HG03457 (cell line): ENCODE data around the gene VENTX.
"Not testable (repeated sequence)": the region's sequence is repeated elsewhere in the genome, so short reads cannot be mapped to it uniquely, and the experiment has no call there.

Experiments
- ATAC-seq: cut with Tn5 transposase; IDR thresholded peaks from one replicate; pipeline ENCODE4 v1.9.1; 2021; ENCODE audit warnings: moderate number of reproducible peaks; ENCODE audit not compliant: unreplicated experiment

Gene VENTX

GRCh38 chr10:133214468-133215410 is 22.9 kb upstream of the VENTX start:
- ATAC-seq = no peak

- no peak for ATAC-seq
Measured at GRCh38 chr10:133215586-133215985, 22.1 kb upstream of the VENTX start.

DNA sequence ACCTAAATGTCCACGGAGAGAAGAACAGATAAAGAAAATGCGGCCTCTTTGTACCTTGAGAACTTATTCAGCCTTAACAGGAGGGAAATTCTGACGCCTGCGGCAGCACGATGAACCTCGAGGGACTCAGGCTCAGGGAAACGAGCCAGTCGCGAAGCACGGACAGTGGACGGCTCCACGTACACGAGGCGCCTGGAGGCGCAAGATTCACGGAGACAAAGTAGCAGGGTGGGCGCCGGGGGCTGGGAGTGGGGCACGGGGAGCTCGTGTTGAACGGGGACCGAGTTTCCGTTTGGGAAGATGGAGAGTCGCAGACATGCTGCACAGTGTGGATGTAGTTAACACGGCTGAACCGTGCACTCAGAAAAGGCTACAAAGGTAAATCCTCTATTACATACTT is 20.9 kb upstream of the VENTX start:
- ATAC-seq = no peak

GRCh38 chr10:133217800-133218589 is 19.7 kb upstream of the VENTX start:
- no peak for ATAC-seq

- no peak for ATAC-seq
Measured at GRCh38 chr10:133218891-133219290, 18.8 kb upstream of the VENTX start.

GRCh38 chr10:133219782-133220181 is 17.9 kb upstream of the VENTX start:
- no peak for ATAC-seq

- no peak for ATAC-seq
Measured at GRCh38 chr10:133221331-133221730, 16.3 kb upstream of the VENTX start.

- ATAC-seq = not testable (repeated sequence)
Measured at GRCh38 chr10:133221756-133222155, 15.9 kb upstream of the VENTX start.

DNA sequence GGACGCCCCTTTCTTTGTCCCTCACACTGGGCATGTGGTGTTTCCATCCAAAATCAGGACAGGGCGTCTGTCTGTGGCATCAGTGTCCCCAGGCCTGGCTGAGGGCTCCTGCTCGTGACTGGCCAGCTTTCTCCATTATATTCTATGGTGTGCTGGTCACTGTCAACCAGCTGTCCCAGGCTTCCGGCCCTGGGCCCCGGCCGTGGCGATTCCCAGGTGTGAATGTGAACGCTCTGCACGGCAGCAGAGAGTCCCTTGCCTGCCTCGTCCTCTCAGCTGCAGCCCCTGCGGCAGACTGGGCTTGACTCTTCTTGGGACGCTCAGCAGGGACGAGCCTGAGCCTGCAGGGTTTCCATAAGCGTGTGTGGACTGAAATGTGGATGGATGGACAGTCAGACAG is 13.6 kb upstream of the VENTX start:
- ATAC-seq = no peak

DNA sequence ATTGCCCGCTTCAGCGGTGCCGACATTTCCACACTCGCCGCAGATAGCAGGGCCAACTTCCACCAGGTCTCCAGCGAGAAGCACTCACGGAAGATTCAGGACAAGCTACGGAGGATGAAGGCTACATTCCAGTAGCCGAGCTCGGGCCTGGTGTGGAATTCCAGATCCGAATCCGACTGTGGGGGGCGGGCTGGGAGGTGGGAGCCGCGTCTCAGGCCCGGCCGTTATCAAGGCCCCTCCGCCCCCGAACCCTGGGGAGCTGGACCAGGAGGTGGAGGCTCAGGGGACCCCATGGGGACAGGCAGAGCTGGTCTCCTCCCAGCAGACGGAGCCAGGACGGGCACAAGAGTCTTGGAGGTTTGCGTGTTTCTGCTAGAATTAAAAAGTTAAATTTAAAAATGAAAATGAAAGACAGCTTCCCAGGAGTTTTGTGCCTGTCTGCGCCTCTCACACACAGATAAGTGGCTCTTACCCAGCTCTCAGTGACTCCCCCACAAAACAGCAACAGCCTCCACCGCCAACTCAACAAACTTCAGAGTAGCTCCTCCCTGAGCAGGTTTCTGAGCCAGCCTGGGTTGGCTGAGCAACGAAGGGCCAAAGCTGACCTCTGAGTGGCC is 12.8 kb upstream of the VENTX start:
- ATAC-seq = no peak

DNA sequence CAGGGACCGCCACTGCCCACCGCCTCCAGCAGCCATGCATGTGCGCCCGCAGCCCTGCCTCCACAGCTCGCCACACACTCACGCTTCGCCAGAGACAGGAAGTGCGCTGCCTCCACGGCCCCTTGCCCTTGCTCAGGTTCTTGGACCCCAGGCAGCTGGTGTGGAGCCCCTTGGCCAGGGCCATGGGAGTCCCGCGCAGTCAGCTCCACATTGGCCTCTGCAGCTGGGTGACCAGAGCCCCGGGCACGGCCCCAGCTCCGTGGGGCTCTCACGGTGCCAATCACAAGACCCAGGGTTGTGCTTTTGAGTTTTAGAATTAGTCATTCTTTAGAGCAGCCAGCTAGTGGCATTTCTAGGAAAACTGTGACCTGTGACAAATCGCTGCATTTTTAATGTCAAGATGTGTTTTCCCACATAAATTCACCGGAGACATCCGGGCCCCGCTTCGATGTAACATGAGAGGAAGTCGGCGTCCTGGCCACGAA is 11.9 kb upstream of the VENTX start:
- no peak for ATAC-seq

GRCh38 chr10:133226251-133226808 is 11.3 kb upstream of the VENTX start:
- no peak for ATAC-seq

- ATAC-seq = no peak
Measured at GRCh38 chr10:133227256-133227655, 10.4 kb upstream of the VENTX start.

DNA sequence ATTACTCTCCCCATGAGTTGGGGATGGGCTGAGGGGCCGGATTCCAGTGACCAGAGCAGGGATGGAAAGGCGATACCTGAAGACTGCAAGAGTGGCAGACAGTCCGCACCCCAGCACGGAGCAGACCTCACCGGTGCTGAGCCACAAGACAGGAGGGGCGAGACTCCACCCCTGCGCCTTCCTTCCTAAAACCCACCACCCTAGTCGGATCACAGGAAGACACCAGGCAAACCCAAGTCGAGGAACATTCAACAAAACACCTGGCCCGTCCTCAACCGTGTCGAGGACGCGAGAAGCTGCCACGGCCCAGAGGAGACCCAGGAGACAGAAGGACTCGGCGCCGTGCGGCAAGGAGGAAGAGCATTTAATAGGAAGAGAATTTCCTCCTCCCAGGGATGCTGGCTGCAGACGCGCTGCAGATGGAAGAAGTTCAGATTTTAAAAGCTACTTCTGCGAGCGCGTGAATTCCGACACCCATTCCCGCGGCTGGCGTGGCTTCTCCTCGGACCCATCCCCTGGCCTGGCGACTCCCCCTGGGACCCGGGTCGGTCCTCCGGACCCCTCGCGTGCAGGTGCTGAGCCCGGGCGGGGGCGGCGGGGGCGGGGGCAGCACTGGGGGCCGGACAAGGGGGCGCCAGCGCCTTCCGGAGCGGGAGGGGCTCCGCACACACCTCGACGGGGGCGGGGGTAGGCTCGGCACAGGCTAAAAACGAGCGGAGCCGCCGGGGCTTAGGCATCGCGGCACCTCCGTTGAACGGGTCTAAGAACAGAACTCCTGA is 8.2 kb upstream of the VENTX start:
- no peak for ATAC-seq

DNA sequence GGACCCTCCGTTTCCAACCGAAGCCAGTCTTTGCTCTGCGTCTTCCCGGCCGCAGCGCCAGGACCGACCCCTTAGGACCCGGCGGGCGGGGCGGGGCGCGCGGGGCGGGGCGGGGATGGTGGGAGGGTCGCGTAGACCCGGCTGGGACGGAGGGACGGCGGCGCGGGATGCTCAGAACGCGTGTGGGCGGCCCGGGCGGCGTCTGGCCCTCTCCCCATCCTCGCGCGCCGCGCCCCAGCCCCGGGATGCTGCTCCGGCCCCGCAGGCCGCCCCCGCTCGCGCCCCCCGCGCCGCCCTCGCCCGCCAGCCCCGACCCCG is 7.7 kb upstream of the VENTX start, which contains the start of gene UTF1:
Gene UTF1, plus strand, starts transcription at position 174 of the 318 bp plus-strand sequence. Its CDS starts 72 bp downstream, at position 246.
- ATAC-seq = no peak

DNA sequence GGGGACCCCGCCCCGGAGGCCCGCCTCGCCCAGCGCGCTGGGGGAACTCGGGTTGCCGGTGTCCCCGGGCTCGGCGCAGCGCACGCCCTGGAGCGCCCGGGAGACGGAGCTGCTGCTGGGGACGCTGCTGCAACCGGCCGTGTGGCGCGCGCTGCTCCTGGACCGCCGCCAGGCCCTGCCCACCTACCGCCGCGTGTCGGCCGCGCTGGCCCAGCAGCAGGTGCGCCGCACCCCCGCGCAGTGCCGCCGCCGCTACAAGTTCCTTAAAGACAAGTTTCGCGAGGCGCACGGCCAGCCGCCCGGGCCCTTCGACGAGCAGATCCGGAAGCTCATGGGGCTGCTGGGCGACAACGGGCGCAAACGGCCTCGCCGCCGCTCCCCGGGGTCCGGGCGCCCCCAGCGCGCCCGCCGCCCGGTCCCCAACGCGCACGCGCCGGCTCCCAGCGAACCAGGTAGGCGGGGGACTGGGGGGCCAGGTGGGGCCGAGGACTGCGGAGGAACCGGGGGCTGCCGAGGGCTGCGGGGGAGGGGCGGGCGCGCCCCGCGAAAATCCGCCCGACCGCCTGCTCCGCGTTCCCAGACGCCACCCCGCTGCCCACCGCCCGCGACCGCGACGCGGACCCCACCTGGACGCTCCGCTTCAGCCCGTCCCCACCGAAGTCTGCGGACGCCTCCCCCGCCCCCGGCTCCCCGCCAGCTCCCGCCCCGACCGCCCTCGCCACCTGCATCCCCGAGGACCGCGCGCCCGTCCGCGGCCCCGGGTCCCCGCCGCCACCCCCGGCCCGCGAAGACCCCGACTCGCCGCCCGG is 7.1 kb upstream of the VENTX start:
- no peak for ATAC-seq

DNA sequence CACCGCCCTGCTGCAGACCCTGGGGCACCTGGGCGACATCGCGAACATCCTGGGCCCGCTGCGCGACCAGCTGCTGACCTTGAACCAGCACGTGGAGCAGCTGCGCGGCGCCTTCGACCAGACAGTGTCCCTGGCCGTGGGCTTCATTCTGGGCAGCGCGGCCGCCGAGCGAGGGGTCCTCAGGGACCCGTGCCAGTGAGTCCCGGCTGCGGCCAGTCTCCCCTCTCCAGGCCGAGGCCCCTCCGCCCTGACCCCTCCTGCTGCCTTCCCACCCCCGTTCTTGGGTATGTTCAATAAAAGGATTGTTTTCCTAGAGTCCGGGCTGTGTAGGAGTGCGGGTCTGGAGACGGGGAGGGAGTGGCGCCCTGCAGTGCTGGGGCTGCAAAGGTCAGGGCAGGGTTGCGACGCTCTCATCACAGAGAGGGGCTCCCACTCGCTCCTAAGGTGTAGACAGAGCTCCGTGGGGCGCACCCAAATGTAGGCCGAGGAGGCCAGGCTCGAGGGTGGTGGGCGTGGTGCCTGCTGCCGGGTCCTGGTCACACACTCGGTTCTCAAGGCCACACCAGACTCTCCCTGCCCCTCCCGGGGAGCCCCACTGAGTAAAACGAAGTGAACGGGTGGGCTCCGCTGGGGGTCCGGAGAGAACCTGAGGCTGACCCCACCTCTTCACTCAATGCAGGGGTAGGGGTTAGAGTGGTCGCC is 6.3 kb upstream of the VENTX start:
- no peak for ATAC-seq

- ATAC-seq = no peak
Measured at GRCh38 chr10:133231946-133232574, 5.6 kb upstream of the VENTX start.
